Measurements from ENCODE around the gene WNT4.

GRCh38 chr1:22119626-22120468 is 23.1 kb downstream of the WNT4 start:
- TF ChIP-seq CTCF (IDR thresholded peaks at IDR 0.05) (no peak), EZH2 (IDR thresholded peaks at IDR 0.05) (no peak)

Measured in neural progenitor cell (in vitro differentiated cells).